ENCODE data around the gene XRCC4. TPM values are rescaled to one million over a fixed set of nuclear protein-coding genes. Genes with fewer than 3 reads are reported as not detected.

XRCC4 gene
- total and polyA plus RNA-seq, 9 of the 15 experiments (the other 6 are each of a cell fraction or from before 2014, with no cell fraction given) = 13.6 to 61.6 (median 22.4) TPM

DNA sequence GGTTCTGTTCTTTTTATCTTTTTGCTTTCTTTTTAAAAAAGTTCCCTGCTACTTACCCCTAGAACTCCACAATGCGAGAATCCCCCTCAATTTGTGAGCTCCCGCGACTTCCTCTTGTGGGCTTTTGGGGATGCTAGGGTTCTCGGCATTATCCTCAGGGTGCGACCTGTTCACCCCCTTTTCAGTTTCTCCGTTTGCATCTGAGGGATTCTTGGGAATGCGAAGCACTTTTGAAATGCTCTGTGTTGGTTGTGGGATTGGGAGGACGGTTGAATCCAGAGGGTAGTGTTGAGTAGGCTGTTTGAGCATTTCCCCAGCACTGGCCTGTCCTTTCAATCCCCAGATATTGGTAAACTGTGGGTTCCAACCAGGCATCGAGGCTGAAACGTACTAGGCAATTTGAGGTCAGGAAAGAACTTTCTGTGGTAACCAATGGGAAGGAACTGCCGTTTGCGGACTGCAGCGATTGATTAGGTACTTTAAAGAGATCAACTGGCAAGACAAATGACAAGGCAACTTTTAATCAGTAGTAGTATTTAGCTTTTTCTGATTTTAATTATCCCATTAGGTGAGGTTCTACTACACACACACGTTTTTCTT lies 415 bp downstream of the XRCC4 start (continued):
- TF ChIP-seq E4F1 (CRISPR knock-in tag; IDR thresholded peaks at IDR 0.05; ENCODE audit: borderline replicate concordance) (no peak), ZNF79 (CRISPR knock-in tag; IDR thresholded peaks at IDR 0.05; ENCODE audit: low read depth) (no peak), GABPB1 (CRISPR knock-in tag; IDR thresholded peaks at IDR 0.05) (peak; percentile 56; the same call in 1 of the 2 replicates), ZNF12 (CRISPR knock-in tag; IDR thresholded peaks at IDR 0.05) (no peak), E2F1 (CRISPR knock-in tag; IDR thresholded peaks at IDR 0.05) (0 out of 2 replicates have a peak, but pooled peaks have one; percentile 63), MLX (CRISPR knock-in tag; conservative IDR thresholded peaks at IDR 0.05) (no peak; a peak in 1 of 4 replicates), ZSCAN29 (IDR thresholded peaks at IDR 0.05) (no peak), TFAM (CRISPR knock-in tag; conservative IDR thresholded peaks at IDR 0.05) (no peak), BRD4 (IDR thresholded peaks at IDR 0.05) (no peak), PHF8 (IDR thresholded peaks at IDR 0.05; ENCODE audit: borderline replicate concordance, low read length) (peak; percentile 58; the same call in 1 of the 2 replicates), ZFP91 (CRISPR knock-in tag; IDR thresholded peaks at IDR 0.05) (0 out of 2 replicates have a peak, but pooled peaks have one; percentile 7), JUN (IDR thresholded peaks at IDR 0.05; ENCODE audit: borderline replicate concordance, low read depth, low read length) (no peak), JUN (CRISPR knock-in tag; IDR thresholded peaks at IDR 0.05; ENCODE audit: borderline replicate concordance) (no peak), SMAD4 (CRISPR knock-in tag; conservative IDR thresholded peaks at IDR 0.05) (0 out of 2 replicates have a peak, but pooled peaks have one; percentile 8), TBP (optimal IDR thresholded peaks at IDR 0.05; ENCODE audit: low read depth, low read length) (peak; percentile 57), SAFB2 (IDR thresholded peaks at IDR 0.05; ENCODE audit: borderline replicate concordance, low read depth, low read length, severe bottlenecking) (no peak), CHD1 (IDR thresholded peaks at IDR 0.05; ENCODE audit: low read length) (no peak)
- TF ChIP-seq, protein P1, sequence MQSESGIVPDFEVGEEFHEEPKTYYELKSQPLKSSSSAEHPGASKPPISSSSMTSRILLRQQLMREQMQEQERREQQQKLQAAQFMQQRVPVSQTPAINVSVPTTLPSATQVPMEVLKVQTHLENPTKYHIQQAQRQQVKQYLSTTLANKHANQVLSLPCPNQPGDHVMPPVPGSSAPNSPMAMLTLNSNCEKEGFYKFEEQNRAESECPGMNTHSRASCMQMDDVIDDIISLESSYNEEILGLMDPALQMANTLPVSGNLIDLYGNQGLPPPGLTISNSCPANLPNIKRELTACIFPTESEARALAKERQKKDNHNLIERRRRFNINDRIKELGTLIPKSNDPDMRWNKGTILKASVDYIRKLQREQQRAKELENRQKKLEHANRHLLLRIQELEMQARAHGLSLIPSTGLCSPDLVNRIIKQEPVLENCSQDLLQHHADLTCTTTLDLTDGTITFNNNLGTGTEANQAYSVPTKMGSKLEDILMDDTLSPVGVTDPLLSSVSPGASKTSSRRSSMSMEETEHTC (IDR thresholded peaks at IDR 0.05) = no peak
